Activated T-helper 1 cell treated with anti-CD3 and anti-CD28 coated beads, Interleukin-2, amount 50 U/mL, for 16 hours (primary cell): ENCODE data around the gene TSG101.
A peak's percentile ranks its signal among the peaks of the same experiment; 100 is the strongest.

ENCODE experiments used
- DNase-seq, 2 donors: peaks; one replicate each; pipeline ENCODE4 v3.0.0-alpha.2; 2020; ENCODE audit warnings: low read depth in 1 of 2, low spot score in 1 of 2

TSG101 gene

GRCh38 chr11:18526521-18527296, at the start of gene TSG101:
TSG101 (minus strand) TSS chr11:18526942; CDS start chr11:18526816, 126 bp downstream.
- peak; percentile 87 to 90 for DNase-seq

GRCh38 chr11:18575361-18575760, 48.6 kb upstream of the TSG101 start:
- DNase-seq = no peak

GRCh38 chr11:18567081-18567480, 40.3 kb upstream of the TSG101 start:
- DNase-seq = no peak

- no peak for DNase-seq
Measured at GRCh38 chr11:18566406-18566805, 39.7 kb upstream of the TSG101 start.

- no peak for DNase-seq
Measured at GRCh38 chr11:18564149-18564548, 37.4 kb upstream of the TSG101 start.

- no peak for DNase-seq
Measured at GRCh38 chr11:18563090-18563730, 36.5 kb upstream of the TSG101 start.

GRCh38 chr11:18548001-18548400, 21.3 kb upstream of the TSG101 start:
- no peak for DNase-seq

GRCh38 chr11:18540207-18541009, 13.7 kb upstream of the TSG101 start:
- no peak for DNase-seq

GRCh38 chr11:18536209-18536608, 9.5 kb upstream of the TSG101 start:
- DNase-seq = no peak

- no peak for DNase-seq
Measured at GRCh38 chr11:18534245-18534644, 7.5 kb upstream of the TSG101 start.

- DNase-seq = no peak
Measured at GRCh38 chr11:18533365-18533764, 6.6 kb upstream of the TSG101 start.

- no peak for DNase-seq
Measured at GRCh38 chr11:18527512-18527911, 770 bp upstream of the TSG101 start.

GRCh38 chr11:18526130-18526520, 617 bp downstream of the TSG101 start:
- no peak for DNase-seq

- no peak for DNase-seq
Measured at GRCh38 chr11:18524248-18524647, 2.5 kb downstream of the TSG101 start.

GRCh38 chr11:18523084-18523483, 3.7 kb downstream of the TSG101 start:
- DNase-seq = no peak

GRCh38 chr11:18522388-18522787, 4.4 kb downstream of the TSG101 start:
- DNase-seq = no peak

- no peak for DNase-seq
Measured at GRCh38 chr11:18521122-18521521, 5.6 kb downstream of the TSG101 start.

GRCh38 chr11:18502352-18502751, 24.4 kb downstream of the TSG101 start:
- no peak for DNase-seq

- DNase-seq = no peak
Measured at GRCh38 chr11:18501629-18502028, 25.1 kb downstream of the TSG101 start.

GRCh38 chr11:18498039-18498438, 28.7 kb downstream of the TSG101 start:
- no peak for DNase-seq

- DNase-seq = no peak
Measured at GRCh38 chr11:18495703-18496102, 31.0 kb downstream of the TSG101 start.

- no peak for DNase-seq
Measured at GRCh38 chr11:18495271-18495670, 31.5 kb downstream of the TSG101 start.
